Fibroblast of skin of right biceps (primary cell): Measurements from ENCODE around the gene LRRC32.

Source experiments
- DNase-seq: peaks from one replicate; pipeline ENCODE4 v3.0.0-alpha.2; 2013

LRRC32 gene

DNA sequence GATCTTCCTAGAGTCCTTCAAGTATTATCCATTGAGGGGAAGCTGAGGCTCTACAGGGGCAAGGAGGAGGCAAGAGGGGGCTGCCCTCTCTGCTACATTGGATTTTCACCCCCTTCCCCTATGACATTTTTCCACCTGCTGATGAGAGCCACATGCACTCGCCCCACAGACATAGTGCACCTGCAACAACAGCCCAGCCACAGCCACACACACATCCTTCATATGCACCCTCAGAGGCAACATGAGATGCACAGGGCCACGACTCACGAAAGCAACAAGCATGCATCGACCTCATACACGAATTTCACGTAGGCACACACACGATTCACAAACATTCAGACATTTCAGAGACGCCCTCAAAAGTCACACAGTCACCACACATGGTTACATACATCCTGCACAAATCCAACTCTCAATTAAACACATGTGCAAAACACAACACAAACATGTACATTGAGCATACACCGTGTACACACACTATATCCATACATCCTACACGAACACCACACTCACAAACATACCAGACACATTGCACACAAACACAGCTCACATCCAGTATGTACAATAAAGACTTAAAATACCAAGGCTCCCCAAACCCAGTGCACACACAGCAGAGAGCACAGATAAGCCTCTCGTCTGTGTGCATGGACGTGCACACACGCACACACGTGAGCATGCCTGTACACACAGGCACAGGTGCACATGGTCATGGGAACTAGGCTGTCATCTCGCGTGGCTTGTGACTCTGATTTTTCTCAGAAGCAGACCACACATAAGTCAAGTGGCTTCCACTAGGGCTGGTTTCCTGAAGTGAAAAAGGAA, 6.3 kb upstream of the LRRC32 start:
- DNase-seq = no peak

DNA sequence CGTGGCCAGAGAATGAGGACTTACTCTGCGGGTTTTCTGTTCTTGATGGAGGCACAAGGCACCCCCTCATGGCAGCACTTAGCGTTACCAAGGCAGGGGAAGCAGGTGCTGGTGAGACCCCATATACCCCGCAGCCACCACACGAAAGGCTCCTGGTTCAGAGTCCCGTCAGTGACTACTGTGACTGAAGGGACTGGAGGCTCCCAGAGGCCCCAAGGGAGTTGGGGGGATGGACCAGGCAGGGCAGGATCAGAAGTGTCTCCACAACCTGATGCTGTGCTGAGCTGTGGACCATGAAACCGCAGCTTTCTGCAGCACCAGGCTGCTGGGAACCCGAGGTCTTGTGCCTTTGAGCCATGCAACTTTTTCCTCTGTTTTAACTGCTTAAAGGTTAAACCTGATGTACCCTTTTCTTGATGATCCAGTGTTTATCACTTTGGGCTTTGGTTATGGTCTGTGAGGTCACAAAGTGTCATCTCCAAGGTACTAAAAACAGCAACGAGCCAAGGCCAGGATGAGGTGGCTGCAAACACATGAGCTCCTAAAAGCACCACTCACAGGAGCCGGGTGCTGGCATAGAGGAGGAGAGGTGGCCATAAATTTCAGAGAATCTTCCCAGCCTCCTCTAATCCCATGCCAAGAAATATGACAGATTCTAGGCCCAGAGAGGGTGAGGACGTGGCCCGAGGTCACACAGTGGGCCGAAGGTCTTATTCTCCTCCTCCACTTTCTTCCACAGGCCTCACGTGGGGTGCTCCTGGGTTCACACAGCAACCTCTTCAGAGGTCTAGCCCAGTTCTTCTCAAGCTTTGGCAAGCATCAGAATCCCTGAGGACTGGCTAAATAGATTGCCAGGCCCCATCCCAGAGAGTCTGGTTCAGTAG, 4.2 kb upstream of the LRRC32 start:
- DNase-seq = no peak

DNA sequence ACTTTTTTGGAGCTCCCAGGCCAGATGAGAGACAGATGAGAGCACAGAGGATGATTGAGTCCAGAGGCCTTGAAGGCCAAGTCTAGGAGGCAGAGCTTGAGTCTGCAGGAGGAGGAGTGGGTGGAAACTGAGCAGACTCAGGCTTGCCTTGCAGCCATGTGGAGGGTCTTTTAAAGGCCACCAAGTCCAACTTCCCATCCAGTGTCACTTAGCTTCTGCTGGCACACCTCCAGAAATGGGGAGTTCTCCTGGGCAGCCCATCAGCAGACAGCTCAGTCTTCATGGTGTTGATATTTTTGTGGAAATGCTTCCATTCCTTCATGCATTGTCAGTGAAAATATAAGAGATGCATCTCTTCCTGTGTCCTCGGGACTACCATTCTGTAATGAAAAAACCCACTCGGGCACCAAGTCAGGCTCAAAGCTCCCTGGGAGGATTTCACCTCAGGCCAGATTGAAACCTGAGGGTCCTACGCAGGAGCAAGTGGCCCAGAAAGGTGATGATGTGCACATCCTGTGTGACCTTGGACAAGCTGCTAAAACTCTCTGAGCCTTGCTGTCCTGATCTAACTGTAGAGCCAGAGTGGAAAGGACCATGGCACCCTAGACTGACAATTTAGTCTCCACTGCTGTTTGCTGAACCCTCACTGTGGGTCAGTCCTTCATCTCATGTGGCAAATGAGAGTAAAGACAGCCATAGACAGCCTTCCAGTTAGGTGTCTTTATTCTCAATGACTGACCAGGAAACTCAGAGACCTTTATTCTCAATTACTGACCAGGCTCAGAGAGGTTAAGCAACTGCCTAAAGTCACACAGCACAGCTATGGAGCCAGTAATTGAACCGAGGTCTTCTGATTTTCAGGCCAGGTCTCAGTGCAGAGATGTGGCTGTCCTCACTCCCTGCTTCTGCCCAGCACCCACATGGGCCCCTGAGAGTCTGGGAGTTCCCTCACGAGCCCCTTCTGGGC, 2.9 kb upstream of the LRRC32 start:
- no peak for DNase-seq

DNA sequence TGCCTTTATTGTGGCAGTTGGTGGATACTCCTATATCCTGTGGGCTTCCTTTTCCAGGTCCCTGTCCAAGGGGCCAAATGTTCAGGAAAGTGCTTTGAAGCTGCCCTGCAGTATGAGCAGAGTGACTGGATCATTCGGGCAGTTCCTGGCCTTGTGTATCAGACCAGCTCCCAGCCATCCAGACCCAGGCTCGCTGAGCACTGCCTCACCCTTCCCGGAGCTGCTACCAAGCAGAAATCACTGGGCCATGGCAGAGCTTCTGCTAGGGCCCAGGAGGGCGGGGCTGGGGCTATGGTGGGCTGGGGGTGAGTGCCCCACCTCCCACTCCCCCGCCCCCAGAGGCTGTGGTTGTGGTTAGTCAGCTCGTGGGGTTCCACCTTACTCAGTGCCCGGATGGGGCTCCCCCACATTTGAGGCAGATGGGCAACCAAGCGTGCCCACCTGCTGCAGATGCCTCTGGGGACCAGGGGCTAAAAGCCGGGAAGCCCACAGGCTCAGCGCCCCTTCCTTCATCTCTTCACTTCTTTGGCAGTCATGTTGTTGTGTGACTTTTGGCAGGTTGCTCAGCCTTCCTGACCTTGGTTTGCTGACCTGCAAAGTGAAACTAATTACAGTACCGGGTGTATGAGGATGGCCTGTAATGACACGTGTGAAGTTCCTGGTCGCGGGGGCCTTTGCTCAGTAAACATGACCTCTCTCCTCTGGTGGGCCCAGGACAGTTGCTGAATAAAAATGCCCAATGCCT, 2.1 kb upstream of the LRRC32 start:
- DNase-seq = no peak

DNA sequence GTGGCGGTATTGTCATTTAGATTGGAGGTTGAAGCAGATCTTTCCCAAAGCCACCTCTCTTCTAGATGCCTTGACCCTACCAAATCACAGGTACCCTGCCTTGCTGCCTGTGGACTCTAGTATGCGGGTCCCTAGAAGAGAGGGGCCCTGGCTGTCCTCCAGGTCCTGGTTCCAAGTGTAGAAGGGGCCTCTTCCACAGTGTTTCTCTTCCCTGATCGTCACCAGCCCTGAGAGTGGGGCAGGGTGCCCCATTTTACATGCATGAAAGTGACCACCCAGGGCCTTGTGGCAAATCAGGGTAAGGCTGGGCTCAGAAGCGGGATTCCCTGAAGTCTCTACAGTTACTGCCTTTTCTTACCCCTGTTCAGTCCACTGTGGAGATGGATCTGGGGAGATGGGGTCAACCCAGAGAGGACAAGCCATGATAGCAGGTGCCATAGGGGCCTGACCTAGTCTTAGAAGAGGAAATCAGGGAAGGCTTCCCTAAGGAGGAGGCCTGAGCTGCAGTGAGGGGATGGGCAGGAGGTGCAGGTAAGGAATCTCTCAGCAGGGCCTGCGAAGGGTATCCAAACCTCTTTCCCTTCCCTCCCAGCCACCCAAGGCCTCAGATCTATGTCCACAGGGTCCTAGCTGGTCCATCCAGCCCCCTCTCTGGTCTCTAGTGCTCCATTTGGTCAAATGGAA, 1.2 kb upstream of the LRRC32 start:
- no peak for DNase-seq

DNA sequence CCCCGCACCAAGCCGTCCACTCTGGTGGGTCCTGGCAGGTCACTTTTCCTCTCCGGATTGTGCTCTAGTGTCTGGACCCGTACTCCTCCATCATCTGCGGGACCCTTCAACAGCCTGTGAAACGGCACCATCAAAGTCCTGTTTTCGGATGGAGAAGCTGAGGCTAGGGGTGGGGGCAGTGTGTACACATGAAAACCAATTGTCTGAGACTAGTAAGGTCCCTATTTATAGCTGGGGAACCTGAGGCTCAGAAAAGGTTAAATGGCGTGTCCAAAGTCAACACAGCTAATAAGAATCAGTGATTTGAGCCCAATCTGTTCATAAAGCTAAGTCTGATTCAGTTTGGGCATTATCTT, 668 bp upstream of the LRRC32 start:
- no peak for DNase-seq

DNA sequence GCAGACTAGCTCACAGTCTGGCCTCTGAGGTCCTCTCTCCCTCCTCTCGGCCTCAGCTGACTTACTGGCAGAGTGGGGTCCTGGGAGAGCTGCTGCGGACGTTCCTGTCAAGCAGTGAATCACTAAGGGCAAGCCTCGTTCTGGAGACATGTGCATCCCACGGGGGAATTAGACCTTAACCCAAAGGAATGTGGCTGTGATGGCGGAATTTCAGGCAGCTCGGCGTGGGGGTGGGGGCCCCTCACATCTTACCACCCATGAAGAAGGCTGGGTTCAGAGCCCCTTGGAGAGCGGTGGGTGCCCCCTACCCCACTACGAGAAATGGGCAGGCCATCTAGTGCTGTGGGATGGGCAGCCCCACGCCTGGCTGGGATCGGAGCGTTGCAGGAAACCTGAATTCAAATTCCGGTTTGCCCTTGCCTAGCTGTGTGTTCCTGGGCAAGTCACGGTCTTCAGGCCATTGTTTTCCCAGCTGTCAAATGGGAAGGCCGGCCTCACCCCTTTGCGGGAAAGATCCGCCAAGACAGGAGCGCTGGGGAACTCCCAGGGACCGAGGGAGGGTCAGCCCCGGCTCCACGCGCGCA, 554 bp downstream of the LRRC32 start:
- DNase-seq = peak; percentile 93

DNA sequence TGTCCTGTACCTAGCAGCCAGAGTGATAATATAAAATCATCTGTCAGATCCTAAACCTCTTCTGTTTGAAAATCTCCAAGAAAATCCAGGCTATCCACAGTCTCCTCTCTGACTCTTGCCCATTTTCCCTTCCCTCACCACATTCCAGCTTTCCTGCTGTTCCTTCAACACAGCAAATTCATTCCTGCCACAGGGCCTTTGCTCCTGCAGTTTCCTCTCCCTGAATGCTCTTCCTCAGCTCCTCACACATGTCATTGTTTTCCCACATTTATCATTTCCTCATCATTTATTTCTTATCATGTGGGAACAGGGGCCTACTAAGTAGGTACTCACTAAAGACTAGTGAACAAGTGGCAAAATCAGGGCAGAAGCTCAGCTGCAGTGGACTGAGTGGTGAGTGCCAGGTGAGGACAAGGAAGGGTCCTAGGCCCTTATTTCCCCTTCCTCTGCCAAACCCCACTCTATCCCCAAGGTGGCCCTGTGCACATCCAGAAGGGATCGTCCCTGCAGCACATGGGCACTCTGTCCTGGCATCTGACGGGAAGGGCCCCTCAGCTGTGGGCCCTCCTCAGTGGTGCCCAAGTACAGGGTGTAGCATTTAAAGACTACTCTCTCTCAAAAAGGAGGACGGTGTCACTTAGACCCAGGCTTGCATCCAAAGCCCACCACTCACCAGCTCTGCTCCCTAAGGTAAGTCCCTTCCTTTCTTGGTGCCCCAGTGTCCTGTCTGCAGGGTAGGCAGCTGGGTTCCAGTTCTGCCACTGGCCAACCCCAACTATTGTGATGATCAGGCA, 2.0 kb downstream of the LRRC32 start:
- no peak for DNase-seq

DNA sequence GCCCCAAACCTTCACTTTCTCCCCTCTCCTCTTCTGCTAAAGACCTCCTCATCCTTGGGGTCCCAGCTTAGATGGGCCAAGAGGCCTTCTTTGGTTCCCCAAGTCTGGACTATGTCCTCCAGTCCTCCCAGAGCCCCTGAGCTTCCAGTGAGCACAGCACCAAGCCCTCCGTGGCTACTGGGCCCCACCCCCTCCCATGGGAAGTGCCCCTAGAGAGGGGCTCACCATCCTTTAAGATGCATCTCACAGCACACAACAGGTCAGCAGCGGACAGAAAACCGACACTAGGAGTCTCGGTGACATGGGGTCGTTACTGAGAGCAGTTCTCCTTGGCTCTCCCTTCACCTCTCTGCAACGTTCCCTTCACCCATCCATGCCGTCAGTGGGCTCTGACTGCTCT, 2.7 kb downstream of the LRRC32 start:
- DNase-seq = no peak

DNA sequence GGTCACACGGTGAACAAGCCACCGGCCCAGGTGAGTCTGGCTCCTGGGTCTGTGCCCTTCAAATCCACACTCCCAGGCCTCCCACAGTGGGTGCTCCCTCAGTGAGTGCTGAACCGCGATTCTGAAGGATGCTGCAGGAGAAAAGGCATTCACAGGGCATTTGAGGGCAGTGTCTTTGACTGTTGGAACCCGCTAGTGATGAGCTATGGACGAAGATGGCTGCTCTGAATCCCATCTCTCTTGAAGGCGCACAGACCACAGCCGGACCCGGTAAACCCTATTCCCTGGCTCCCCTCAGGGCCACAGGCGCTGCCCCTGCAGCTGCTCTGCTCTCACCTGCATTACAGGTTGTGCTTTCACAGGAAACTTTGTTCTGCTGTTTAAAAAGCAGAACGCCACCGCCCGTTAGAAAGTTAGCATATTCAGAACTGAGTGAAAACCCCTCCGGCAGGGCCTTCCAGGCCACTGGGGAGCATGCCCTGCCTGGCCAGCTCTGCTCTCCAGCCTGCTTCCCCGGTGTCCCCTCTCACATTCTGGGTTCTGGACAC, 3.2 kb downstream of the LRRC32 start:
- DNase-seq = no peak

DNA sequence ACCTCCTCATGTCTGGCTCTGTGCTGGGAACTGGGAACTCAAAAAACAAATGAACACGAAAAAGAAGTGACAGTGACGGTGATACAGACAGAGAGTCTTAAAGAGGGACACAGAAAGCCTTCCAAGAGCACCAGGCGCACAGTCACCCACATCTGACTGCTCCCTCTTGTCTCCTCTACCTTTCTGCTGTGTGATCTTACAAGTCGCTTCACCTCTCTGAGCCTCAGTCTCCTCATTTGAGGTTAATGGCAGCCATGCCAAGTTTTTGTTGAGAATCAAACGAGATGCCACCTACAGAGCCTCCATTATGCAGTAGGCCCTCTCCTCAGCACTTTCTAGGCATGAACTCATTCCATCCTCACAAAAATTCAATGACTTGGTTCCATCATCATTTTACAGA, 3.7 kb downstream of the LRRC32 start:
- no peak for DNase-seq

DNA sequence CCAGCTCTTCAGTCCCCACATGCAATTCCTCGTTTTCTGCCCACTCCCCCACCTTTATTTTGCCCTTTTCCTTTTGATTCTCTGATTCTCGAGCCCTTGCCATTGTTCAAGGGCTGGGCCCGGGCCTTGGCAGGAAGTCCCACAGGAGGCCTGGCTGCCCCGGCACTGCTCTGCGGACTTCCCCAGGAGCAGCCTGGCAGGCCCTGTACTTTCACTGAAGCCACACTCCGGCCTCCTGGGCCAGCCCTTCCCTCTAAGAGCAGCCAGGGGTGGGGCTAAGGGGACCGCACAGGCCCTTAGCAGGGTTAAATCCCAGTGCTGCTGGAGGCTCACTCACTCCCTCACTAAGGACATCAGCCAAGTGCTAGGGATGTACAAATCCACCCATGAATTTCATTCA, 4.1 kb downstream of the LRRC32 start:
- no peak for DNase-seq

DNA sequence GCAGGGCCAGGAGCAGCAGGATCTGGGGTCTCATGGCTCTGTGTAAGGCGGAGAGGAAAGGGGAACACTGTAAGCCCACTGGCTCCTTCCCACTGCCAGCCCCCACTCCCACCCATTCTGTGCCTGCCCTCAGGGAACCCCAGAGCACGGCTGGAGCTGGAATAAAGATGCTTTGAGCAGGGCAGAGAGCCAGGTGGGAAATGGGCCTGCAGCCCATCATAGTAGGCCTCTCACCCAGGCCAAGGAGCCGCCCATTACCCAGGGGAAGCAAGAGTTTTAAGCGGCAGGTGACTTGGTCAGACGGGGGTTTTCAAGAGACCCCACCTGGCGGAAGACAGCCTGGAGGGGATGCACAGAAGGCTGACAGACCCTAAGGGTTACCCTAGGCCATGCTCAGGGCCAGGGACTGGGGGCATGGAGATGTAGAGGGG, 4.6 kb downstream of the LRRC32 start:
- no peak for DNase-seq

DNA sequence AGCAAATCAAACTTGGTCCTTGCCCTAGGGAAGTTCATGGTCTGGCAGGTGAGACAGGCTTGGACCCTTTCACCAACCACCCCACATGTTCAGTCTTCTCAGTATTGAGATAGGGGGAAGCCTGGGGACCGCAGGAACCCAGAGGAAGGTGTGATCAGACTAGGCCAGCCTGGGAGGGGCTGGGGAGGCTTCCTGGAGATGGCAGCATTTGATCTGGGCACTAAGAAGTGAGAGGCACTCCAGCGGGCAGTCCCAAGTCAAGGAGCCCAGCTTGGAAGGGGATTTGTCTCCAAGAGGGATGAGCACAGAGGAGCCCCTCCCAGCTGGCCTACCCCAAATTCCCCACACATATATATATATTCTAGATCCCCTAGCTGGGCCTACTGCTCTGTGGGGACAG, 5.4 kb downstream of the LRRC32 start:
- no peak for DNase-seq

DNA sequence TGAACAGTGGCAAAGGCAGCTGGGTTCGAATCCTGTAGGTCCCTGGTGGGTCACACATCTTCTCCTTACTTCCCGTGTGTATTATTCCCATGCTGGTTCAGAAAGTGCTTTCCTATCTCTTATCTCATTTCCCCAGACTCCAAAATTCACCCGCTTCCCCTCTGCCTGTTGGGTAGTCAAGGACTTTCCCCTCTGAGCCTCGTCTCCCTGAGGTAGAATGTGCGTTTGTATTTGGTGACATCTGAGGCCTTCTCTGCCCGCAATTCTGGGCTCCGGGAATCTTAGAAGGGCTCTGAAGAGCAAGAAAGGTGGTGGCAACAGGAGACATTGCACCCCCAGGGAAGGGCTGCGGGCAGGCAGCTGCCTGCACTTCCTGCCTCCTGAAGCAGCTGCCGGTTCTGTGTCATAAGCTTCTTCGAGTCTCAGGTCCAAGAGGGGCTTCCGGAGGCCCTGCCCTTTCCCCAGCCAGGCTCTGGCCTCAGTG, 5.9 kb downstream of the LRRC32 start:
- no peak for DNase-seq

DNA sequence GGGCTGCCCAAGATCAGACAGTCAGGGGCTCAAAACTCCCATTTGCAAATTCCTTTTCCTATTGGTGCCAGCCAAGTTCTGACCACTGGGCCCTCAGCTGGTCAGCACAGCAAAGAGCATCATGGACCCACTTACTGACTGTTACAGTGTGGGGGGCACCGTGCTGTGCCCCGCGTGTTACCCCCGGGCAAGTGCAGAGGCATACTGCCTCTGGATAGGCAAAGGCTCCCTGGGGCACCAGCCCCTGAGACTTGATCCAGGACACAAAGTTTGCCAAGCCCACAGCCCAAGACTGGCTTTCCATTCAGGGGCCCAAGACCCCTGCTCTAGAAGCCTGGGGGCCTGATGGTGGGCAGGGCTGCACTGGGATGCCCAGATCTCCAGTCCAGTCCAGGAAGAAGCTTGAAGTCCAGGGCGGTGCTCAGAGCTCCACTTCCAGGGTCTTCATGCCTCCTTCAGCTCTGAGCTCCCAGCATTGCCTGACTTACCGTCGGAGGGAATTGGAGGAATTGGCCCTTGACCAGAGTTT, 6.6 kb downstream of the LRRC32 start:
- no peak for DNase-seq

DNA sequence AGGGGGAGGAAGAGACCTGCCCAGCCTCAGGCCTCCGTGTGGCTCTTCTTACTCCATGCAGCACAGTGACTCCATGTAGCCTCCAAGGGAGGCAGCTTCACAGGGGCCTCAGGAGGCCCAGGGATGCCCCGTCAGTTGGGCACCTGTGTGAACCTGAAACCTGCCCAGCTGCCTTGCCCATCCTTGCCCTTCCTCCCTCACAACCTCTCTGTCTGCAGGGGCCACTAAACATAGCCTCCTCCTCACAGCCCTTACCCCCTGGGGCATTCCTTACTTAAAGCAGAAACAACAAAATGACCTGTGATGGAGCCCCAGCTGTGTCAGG, 7.1 kb downstream of the LRRC32 start:
- DNase-seq = no peak

DNA sequence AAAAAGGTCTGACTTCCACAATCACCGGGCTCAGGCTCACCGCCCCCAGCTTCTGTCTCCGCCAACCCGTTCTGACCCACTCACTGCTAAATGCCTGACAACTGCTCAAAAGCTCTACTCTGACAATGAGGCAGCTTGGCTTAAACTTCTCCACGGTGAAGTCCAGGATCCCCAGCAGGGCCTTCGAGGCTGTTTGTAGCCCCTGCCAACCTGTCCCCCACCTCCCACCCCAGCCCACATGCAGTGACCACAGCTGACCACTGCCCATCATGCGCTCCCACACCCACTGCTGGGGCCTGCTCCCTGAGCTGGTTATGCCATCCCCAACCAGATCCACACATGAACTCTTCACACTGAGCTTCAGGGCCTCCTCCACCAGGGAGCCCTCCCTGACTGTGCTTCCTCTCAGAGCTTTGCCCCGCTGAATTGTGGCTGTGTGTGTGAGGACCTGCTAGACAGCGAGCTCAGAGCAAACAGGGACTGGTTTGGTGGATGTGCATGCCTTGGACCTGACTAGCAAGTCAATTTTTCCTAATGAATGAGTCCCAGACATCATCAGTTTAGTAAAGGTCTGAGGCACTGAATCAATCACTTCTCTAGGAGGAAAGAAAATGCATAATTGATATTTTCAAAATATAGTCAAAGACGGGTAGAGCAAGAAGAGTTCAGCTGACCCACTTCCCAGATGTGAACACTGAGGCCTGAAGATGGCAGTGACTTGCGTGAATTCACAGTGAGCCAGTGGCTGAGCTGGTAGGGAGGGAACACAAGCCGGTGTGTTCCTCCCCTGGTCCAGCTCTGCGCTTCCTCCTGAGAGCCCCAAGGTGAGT, 7.7 kb downstream of the LRRC32 start:
- DNase-seq = no peak
